Mammary epithelial cell (primary cell): ENCODE data around the gene IFI35.
"Not testable (repeated sequence)": the region's sequence is repeated elsewhere in the genome, so short reads cannot be mapped to it uniquely, and the experiment has no call there.

Experiments used
- CTCF ChIP-seq, 2 donors: IDR thresholded peaks in 1 of 2; conservative IDR thresholded peaks in 1 of 2; 2 replicates each; pipeline ENCODE4 v1.5.1; 2011 to 2012; ENCODE audit warnings: inconsistent platforms in 2 of 2, low read length in 2 of 2, mild to moderate bottlenecking in 2 of 2, control low read depth in 1 of 2, low read depth in 1 of 2; ENCODE audit not compliant: insufficient read depth in 1 of 2; ENCODE audit errors: extremely low read depth in 1 of 2
- EZH2 ChIP-seq: IDR thresholded peaks from 2 replicates; pipeline ENCODE4 v1.6.1; 2012; ENCODE audit warnings: low read length, inconsistent platforms, borderline replicate concordance

- not testable (repeated sequence) for TF ChIP-seq CTCF (conservative IDR thresholded peaks at IDR 0.05 in 1 of 2, IDR thresholded peaks at IDR 0.05 in 1 of 2; ENCODE audit: extremely low read depth in 1 of 2, insufficient read depth in 1 of 2, low read depth in 1 of 2, low read length in 2 of 2); EZH2
Observed at GRCh38 chr17:43053008-43053407, 46.4 kb downstream of the IFI35 start.
